ENCODE data around the gene RTP5. TPM values are rescaled to one million over a fixed set of nuclear protein-coding genes. Genes with fewer than 3 reads are reported as not detected.
A peak's percentile ranks its signal among the peaks of the same experiment; 100 is the strongest.

The RTP5 gene
- total and polyA plus RNA-seq, 12 donors = 0.15 TPM; not detected in 11

DNA sequence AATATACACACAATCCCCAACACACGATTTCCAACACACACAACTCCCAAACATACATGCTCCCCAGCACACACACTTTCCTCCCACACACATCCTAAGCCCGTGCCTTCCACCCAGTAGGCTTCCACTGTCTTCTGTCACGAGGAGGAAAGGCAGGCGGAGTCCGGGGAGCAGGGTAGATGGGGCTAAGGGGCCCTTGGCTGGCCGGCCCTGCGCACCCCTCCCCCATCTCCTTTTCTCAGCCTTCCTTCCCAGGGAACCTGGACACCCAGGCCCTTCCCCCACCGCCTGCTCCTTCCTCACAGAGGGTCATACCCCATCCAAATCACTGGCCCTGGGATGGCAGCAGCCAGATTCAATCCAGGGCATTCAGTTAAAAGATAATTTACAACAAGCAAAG, 7.4 kb upstream of the RTP5 start:
- no peak for ATAC-seq
- DNase-seq = no peak
- Histone ChIP-seq H3K36me3 (no peaks in the 10 kb centered on the region), H3K27ac (no peak overlapping the region), H3K4me1 (peaks cover 18 to 42% (median 21%) of the 10 kb centered on the region in 9 donors), H3K9me3 (no peaks in the 10 kb centered on the region), H3K27me3 (peaks cover 4 to 51% (median 29%) of the 10 kb centered on the region in 7 donors), H3K4me3 (no peak overlapping the region)
- intact Hi-C loops (cut with DNase I) = loop anchor here in 2 of 10 donors (10.0 kb wide), 1 partner anchor 57 kb away; the partner anchor contains the start of gene NEU4 (in 2 of the 2)
- TF ChIP-seq, protein P1, sequence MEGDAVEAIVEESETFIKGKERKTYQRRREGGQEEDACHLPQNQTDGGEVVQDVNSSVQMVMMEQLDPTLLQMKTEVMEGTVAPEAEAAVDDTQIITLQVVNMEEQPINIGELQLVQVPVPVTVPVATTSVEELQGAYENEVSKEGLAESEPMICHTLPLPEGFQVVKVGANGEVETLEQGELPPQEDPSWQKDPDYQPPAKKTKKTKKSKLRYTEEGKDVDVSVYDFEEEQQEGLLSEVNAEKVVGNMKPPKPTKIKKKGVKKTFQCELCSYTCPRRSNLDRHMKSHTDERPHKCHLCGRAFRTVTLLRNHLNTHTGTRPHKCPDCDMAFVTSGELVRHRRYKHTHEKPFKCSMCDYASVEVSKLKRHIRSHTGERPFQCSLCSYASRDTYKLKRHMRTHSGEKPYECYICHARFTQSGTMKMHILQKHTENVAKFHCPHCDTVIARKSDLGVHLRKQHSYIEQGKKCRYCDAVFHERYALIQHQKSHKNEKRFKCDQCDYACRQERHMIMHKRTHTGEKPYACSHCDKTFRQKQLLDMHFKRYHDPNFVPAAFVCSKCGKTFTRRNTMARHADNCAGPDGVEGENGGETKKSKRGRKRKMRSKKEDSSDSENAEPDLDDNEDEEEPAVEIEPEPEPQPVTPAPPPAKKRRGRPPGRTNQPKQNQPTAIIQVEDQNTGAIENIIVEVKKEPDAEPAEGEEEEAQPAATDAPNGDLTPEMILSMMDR (IDR thresholded peaks at IDR 0.05) = no peak
- WGBS, 2 donors = 73 to 77% methylated on average over 8 of the region's 8 CpGs

DNA sequence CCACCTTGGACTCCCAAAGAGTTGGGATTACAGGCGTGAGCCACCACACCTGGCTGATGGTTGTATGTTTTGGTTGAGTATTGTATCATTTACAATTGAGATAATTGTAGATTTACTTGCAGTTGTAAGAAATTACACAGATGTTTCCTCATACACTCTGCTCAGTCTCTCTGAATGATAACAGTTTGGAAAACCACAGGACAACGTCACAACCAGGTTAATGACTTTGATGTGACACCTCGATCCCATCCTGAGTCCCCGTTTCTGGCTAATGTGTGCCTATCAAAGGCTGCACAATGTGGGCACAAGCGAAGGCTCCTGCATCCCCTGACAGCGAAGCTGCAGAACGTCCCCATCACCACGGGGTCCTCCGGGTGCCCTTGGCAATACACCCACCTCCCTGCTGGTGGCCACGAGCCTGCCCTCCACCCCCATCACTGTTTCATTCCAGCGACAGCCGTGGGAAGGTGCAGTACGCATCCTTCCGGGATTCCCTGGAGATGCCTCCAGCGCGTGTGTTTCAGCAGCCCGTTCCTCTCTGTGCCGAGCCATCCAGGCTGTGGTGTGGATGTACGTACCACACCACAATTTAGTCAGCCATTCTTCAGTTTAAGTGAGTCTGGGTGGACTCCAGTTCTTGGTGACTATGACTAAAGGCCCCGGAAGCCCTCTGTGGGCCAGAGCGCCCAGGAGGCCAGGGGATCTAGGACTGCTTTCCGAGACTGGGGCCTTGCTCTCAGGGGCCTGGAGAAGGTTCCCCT, 6.6 kb upstream of the RTP5 start:
- peak overlapping the region in 1 of 10 donors; percentile 63 for H3K27ac ChIP-seq
- 75 to 79% methylated on average over 22 of the region's 22 CpGs for WGBS, 2 donors
- no peaks in the 10 kb centered on the region for H3K9me3 ChIP-seq
- peaks cover 6 to 57% (median 38%) of the 10 kb centered on the region in 7 donors for H3K27me3 ChIP-seq
- ATAC-seq (no peak), DNase-seq (peak in 1 of 2 donors; percentile 5)
- peaks cover 18 to 42% (median 21%) of the 10 kb centered on the region in 9 donors for H3K4me1 ChIP-seq
- TF ChIP-seq, protein P1 (IDR thresholded peaks at IDR 0.05) = no peak
- H3K36me3 ChIP-seq = no peaks in the 10 kb centered on the region
- intact Hi-C loops (cut with DNase I) = loop anchor here in 2 of 10 donors (10.0 kb wide), 1 partner anchor 58 kb away; the partner anchor contains the start of gene NEU4 (in 2 of the 2)
- H3K4me3 ChIP-seq = peak overlapping the region in 1 of 10 donors; percentile 24

DNA sequence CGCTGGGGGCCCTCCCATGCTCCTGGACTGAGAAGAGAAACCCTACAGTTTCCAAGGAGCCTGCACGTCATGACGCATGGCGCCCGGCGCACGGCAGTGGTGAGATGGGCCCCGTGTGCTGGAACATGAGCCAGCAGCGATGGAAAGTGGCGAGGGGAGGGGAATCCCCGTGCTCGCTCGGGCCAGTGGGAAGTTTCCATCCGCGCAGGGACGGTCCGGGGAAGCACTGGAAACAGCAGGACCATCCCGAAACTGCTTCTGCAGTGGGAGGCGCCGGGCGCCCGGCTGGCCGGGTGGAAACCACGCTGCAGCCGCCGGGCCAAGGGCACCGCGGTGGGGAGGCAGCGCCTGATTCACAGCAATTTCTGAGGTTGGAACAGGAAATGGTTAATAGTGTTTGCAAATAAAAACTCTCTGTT, 6.0 kb upstream of the RTP5 start:
- Histone ChIP-seq H3K4me3 (peak overlapping the region in 4 of 10 donors; percentile 0 to 24 (median 14)), H3K9me3 (no peaks in the 10 kb centered on the region), H3K27me3 (peaks cover 6 to 57% (median 39%) of the 10 kb centered on the region in 7 donors), H3K36me3 (no peaks in the 10 kb centered on the region), H3K27ac (peak overlapping the region in 1 of 10 donors; percentile 63), H3K4me1 (peaks cover 18 to 46% (median 21%) of the 10 kb centered on the region in 9 donors)
- intact Hi-C loops (cut with DNase I) = loop anchor here in 2 of 10 donors (10.0 kb wide), 1 partner anchor 59 kb away; the partner anchor contains the start of gene NEU4 (in 2 of the 2)
- ATAC-seq (peak in 4 of 8 donors; percentile 2 to 32 (median 14)), DNase-seq (peak in 1 of 2 donors; percentile 41)
- TF ChIP-seq, protein P1 (IDR thresholded peaks at IDR 0.05) = no peak
- 29 to 35% methylated on average over 29 of the region's 29 CpGs for WGBS, 2 donors

DNA sequence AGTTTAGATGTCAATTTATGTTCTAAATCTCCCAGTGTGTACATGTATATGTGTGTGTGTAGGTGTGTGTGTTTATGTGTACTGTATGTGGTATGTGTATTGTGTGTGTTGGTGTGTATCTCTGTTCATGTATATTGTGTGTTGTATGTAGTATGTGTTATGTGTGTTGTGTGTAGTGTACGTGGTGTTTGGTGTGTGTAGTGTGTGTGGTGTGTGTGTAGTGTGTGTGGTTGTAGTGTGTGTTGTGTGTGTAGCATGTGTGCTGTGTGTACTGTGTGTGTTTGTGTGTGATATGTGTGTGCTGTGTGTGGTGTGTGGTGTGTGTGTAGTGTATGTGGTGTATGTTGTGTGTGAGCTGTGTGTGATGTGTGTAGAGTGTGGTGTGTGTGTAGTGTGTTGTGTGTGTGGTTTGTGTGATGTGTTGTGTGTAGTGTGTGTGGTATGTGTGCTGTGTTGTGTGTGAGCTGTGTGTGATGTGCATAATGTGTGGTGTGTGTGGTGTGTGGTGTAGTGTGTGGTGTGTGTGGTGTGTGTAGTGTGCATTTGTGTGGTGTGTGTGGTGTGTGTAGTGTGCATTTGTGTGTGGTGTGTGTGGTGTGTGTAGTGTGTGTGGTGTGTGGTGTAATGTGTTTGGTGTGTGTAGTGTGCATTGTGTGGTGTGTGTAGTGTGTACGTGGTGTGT, 5.2 kb upstream of the RTP5 start:
- Histone ChIP-seq H3K27ac (no peak overlapping the region), H3K4me1 (peaks cover 12 to 40% (median 15%) of the 10 kb centered on the region in 9 donors), H3K4me3 (no peak overlapping the region), H3K9me3 (no peaks in the 10 kb centered on the region), H3K36me3 (no peaks in the 10 kb centered on the region), H3K27me3 (peaks cover 6 to 58% (median 39%) of the 10 kb centered on the region in 7 donors)
- no peak for ATAC-seq
- no peak for DNase-seq
- TF ChIP-seq, protein P1 (IDR thresholded peaks at IDR 0.05) = no peak
- intact Hi-C loops (cut with DNase I) = loop anchor here in 2 of 10 donors (10.0 kb wide), 1 partner anchor 60 kb away; the partner anchor contains the start of gene NEU4 (in 2 of the 2)
- 70 to 97% methylated on average over 2 of the region's 2 CpGs for WGBS, 2 donors

Data from heart right ventricle (tissue), 16 donors.